Right cardiac atrium (tissue), 5 donors: ENCODE measurements around the gene PDZRN3. TPM values are rescaled to one million over a fixed set of nuclear protein-coding genes. Genes with fewer than 3 reads are reported as not detected.

ENCODE experiments used
- ATAC-seq, 2 donors: fragments of 200-7000 bp; cut with Tn5 transposase; one replicate each; pipeline versions ENCODE4 v1.8.0 to v1.9.1; 2020; ENCODE audit warnings: moderate library complexity in 2 of 2, mild to moderate bottlenecking in 1 of 2
- DNase-seq, 3 donors: peaks; one replicate each; pipeline ENCODE4 v3.0.0-alpha.2; 2020
- H3K27ac ChIP-seq: one replicate; pipeline ENCODE4 v1.5.1; 2013; ENCODE audit warnings: mild to moderate bottlenecking, low read length, control low read depth, moderate library complexity
- H3K27me3 ChIP-seq: one replicate; pipeline ENCODE4 v1.6.1; 2013; ENCODE audit not compliant: control insufficient read depth, insufficient read depth
- H3K4me1 ChIP-seq: one replicate; pipeline ENCODE4 v1.6.1; 2013; ENCODE audit warnings: low read length; ENCODE audit not compliant: control insufficient read depth, insufficient read depth
- H3K4me3 ChIP-seq: one replicate; pipeline ENCODE4 v1.5.1; 2013; ENCODE audit warnings: low read length, control low read depth
- H3K9me3 ChIP-seq: one replicate; pipeline ENCODE4 v1.6.1; 2013; ENCODE audit warnings: low read length; ENCODE audit not compliant: control insufficient read depth
- WGBS: extraction: QIAGEN DNeasy Blood & Tissue Kit; methylation state at CpG from one replicate; pipeline ENCODE4 v1.1.7; 2013; 5-methylcytosine and 5-hydroxymethylcytosine counted together
- intact Hi-C, 4 donors: fragments of 100-400 bp; cut with DNase I; formaldehyde crosslinking; loops; one replicate each; pipeline versions ENCODE4 v1.11.0 to v1.14.0; 2022 to 2023
- polyA plus RNA-seq: library from polyadenylated mRNA; stranded (reverse); fragments of 200-250 nt; gene quantifications from one replicate; pipeline ENCODE4 v1.2.3, GENCODE V29; 2013
- total RNA-seq, 4 donors: library from RNA; stranded (reverse); fragmentation: NEBNext Ultra II Directional; extraction: Animal tissue kit (Norgen Biotek cat#: 25700); gene quantifications; one replicate each; pipeline ENCODE4 v1.2.1, GENCODE V29; 2021
- donor health status: healthy with polysubstance abuse.
- donor health status: DM: no; HTN: yes; CAD: no.
- donor health status: DM: no; HTN: no; CAD: no.
- donor health status: DM: no; HTN: yes; CAD: no; lungs with severe emphysema.
- donor health status: DM: yes; HTN: yes; CAD: no.

Gene PDZRN3
- total and polyA plus RNA-seq, 5 donors: 49.8 to 96.5 (median 70.1) TPM

DNA sequence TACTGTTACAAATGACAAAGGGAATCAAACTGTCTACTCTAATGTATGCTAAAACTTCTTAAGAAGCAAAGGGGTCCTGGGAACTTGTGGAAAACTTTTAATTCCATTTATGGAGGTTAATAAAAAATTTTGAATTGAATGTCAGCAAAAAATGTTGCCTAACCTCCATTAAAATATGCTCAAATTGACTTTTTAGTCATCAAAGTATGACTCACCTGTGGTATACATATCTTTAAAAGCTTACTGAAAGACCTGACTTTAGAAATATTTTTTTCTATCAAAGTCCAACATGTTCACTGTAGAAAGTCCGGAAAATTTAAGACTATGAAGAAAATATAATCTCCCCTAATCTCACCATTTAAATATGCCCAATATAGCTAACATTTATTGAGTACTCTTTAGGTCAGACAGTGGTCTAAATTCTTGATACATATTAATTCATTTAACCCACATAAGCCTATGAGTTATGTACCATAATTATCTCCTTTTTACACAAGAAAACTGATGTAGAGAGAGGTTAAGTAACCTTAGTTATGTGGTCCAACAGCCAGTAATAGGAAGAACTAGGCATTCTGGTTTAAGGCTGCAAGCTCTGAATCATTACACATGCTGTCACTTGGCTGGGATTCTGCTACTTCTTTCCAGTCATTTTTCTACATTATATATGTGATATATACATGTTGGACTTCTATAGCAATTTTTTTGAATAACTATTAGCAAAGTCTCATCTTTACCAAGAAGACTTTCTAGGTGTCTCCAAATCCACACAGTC, 83.6 kb downstream of the PDZRN3 start:
- 93% methylated on average over 1 of the region's 1 CpG for WGBS
- intact Hi-C loops: no loop called here
- no peak overlapping the region for H3K4me3 ChIP-seq
- ATAC-seq: no peak
- no peak overlapping the region for H3K27ac ChIP-seq
- no peaks in the 10 kb centered on the region for H3K27me3 ChIP-seq
- peaks cover 3% of the 10 kb centered on the region for H3K4me1 ChIP-seq
- H3K9me3 ChIP-seq: no peaks in the 10 kb centered on the region
- DNase-seq: no peak

DNA sequence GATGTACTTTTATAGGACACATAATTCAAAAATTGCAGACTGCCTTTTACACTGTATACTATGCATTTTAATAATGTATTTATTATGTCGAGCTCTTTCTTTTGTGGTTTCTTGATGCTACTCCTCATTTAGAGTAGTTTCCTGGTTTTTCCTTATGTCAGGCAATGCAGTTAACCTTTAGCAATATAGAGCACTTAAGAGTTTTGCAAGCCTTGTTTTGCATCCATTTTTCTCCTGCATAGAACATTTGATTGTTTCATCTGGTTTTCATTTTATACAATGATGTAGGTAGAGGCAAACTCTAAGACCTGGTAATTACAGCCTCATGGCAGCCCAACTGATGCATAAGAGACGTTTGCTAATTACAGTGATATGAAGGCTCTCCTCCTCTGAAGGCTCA, 86.3 kb downstream of the PDZRN3 start:
- no peak for ATAC-seq
- intact Hi-C loops: no loop called here

DNA sequence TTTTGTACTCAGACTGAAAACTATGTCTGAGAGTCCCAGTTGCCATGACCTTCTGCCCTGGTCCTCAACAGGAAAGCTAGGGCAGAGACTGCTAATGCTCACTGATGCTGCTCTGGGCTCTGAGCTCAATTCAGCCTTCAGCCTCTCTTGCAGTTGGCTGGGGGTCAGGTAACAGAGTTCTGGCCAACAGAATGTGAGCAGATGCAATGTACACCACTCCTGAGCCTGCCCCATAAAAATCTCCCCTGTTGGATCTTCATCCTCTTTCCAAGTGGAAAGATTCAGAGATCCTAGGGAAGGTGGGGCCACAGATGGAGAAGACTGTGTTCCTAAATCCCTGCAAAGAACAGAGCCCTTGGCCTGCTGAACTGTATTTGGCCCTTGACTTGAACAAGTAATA, 87.8 kb downstream of the PDZRN3 start:
- intact Hi-C loops: no loop called here
- no peak for DNase-seq
- Histone ChIP-seq H3K4me1 (no peaks in the 10 kb centered on the region), H3K27me3 (no peaks in the 10 kb centered on the region), H3K4me3 (no peak overlapping the region), H3K9me3 (no peaks in the 10 kb centered on the region), H3K27ac (no peak overlapping the region)
- ATAC-seq: no peak

More for the DNA sequence above, 86.3 kb downstream of the PDZRN3 start:
- Histone ChIP-seq H3K4me1 (peaks cover 3% of the 10 kb centered on the region), H3K4me3 (no peak overlapping the region), H3K9me3 (no peaks in the 10 kb centered on the region), H3K27ac (no peak overlapping the region), H3K27me3 (no peaks in the 10 kb centered on the region)
- 78% methylated on average over 2 of the region's 2 CpGs for WGBS
- no peak for DNase-seq

- DNase-seq: no peak
- Histone ChIP-seq H3K4me1 (no peaks in the 10 kb centered on the region), H3K27me3 (no peaks in the 10 kb centered on the region), H3K4me3 (no peak overlapping the region), H3K9me3 (no peaks in the 10 kb centered on the region), H3K27ac (no peak overlapping the region)
- WGBS: 78% methylated on average over 4 of the region's 4 CpGs
- intact Hi-C loops: no loop called here
- ATAC-seq: no peak
Observed at GRCh38 chr3:73536336-73536895, 88.3 kb downstream of the PDZRN3 start.

DNA sequence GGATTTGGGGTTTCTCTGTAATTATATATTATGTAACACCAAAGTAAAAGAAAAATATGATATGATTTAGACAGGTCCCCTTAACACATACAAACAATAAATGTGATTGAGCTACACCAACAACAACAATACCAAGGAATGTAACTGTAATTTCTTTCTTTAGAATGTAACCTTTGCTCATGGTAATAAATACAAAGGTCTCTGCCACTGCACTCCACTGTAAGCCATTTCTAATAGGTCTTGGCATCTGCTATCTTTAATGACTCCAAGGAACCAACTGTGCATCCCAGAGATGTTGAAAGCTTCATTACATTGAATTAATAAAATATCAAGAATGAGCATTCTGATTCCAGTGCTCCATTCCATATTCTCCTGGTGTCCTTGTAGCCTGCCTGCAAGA, 88.8 kb downstream of the PDZRN3 start:
- intact Hi-C loops: no loop called here

DNA sequence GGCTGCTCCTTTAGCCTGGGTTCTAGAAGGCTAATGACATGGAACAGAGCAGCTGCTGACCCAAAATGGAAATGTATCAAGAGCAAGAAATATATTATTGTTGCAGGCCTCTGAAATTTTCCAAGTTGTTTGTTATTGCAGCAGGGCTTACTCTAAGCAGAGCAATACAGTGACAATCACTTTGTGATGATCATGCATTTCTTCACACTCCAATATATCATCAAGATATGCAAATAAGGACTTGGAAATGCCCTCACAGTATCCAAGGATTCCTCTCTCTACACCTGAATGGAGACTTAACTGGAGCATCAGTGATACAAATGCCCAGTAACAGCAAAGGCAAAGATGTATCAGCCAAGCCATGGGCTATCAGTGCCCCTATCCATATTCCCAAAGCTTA, 89.6 kb downstream of the PDZRN3 start:
- no peaks in the 10 kb centered on the region for H3K9me3 ChIP-seq
- no peaks in the 10 kb centered on the region for H3K27me3 ChIP-seq
- intact Hi-C loops: no loop called here
- no peaks in the 10 kb centered on the region for H3K4me1 ChIP-seq
- H3K4me3 ChIP-seq: no peak overlapping the region
- H3K27ac ChIP-seq: no peak overlapping the region
- ATAC-seq (no peak), DNase-seq (no peak)

More for the DNA sequence above, 88.8 kb downstream of the PDZRN3 start:
- H3K4me1 ChIP-seq: no peaks in the 10 kb centered on the region
- DNase-seq (no peak), ATAC-seq (no peak)
- no peak overlapping the region for H3K27ac ChIP-seq
- H3K4me3 ChIP-seq: no peak overlapping the region
- no peaks in the 10 kb centered on the region for H3K27me3 ChIP-seq
- no peaks in the 10 kb centered on the region for H3K9me3 ChIP-seq

DNA sequence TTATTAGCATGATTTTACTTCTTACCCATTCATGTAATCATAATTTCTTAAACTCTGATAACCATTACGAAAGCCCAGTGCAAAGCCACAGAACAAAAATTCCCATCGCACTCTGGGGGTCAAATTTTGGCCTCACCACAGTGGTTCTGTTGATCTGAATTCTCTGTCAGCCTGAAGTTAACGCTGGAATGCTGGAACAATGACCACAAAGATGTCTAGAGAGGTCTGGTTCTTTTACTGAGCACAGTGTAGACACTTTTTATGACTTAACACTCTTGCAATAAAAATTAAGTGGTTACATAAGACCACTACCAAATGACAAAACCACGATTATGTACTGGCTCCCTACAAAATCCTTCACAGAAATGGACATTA, 94.7 kb downstream of the PDZRN3 start:
- peak; percentile 35 to 60 for ATAC-seq
- intact Hi-C loops: no loop called here
- Histone ChIP-seq H3K4me1 (peaks cover 2% of the 10 kb centered on the region), H3K4me3 (no peak overlapping the region), H3K9me3 (no peaks in the 10 kb centered on the region), H3K27ac (no peak overlapping the region), H3K27me3 (no peaks in the 10 kb centered on the region)
- WGBS: 31% methylated on average over 4 of the region's 4 CpGs
- DNase-seq: no peak

GRCh38 chr3:73529308-73530021, 95.3 kb downstream of the PDZRN3 start:
- DNase-seq: peak in 1 of 3 donors; percentile 17
- H3K9me3 ChIP-seq: no peaks in the 10 kb centered on the region
- ATAC-seq: peak in 1 of 2 donors; percentile 23
- intact Hi-C loops: loop anchor here in 1 of 4 donors (10.0 kb wide), 1 partner anchor 95 kb away; the partner anchor contains the start of gene PDZRN3
- H3K4me3 ChIP-seq: no peak overlapping the region
- no peaks in the 10 kb centered on the region for H3K27me3 ChIP-seq
- 52% methylated on average over 3 of the region's 3 CpGs for WGBS
- H3K27ac ChIP-seq: no peak overlapping the region
- peaks cover 2% of the 10 kb centered on the region for H3K4me1 ChIP-seq

DNA sequence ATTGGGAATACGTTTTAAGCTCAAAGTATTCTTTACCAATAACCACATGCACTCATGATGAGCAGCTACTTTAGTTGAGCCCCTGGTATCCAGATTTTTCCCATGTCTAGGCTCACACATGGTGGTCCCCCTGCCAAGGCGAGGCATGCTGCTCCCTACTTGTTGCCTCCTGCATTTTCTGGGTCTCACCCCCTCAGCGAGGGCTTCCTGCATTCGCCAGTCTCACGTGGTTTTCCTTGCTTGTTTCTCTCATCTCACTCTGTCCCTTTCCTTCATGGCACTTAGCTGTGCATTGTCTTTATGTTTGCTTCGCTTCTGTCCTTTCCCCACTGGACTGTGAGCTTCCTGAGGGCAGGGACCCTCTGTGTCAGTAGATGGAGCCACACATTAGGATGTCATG, 99.2 kb downstream of the PDZRN3 start:
- no peak for ATAC-seq
- WGBS: 83% methylated on average over 6 of the region's 6 CpGs
- Histone ChIP-seq H3K27ac (no peak overlapping the region), H3K27me3 (no peaks in the 10 kb centered on the region), H3K9me3 (no peaks in the 10 kb centered on the region), H3K4me3 (no peak overlapping the region), H3K4me1 (peaks cover 4% of the 10 kb centered on the region)
- intact Hi-C loops: loop anchor here in 1 of 4 donors (10.0 kb wide), 1 partner anchor 99 kb away; the partner anchor contains the start of gene PDZRN3
- DNase-seq: no peak

- ATAC-seq (no peak), DNase-seq (no peak)
- no peaks in the 10 kb centered on the region for H3K27me3 ChIP-seq
- H3K4me1 ChIP-seq: peaks cover 6% of the 10 kb centered on the region
- intact Hi-C loops: loop anchor here in 1 of 4 donors (10.0 kb wide), 1 partner anchor 101 kb away; the partner anchor contains the start of gene PDZRN3
- no peaks in the 10 kb centered on the region for H3K9me3 ChIP-seq
- H3K4me3 ChIP-seq: no peak overlapping the region
- H3K27ac ChIP-seq: no peak overlapping the region
- 66% methylated on average over 2 of the region's 2 CpGs for WGBS
Observed at GRCh38 chr3:73523661-73524060, 101.1 kb downstream of the PDZRN3 start.

GRCh38 chr3:73521734-73522336, 102.9 kb downstream of the PDZRN3 start:
- Histone ChIP-seq H3K27ac (no peak overlapping the region), H3K4me1 (peaks cover 6% of the 10 kb centered on the region), H3K27me3 (no peaks in the 10 kb centered on the region), H3K4me3 (no peak overlapping the region), H3K9me3 (no peaks in the 10 kb centered on the region)
- intact Hi-C loops: loop anchor here in 1 of 4 donors (10.0 kb wide), 1 partner anchor 103 kb away; the partner anchor contains the start of gene PDZRN3
- DNase-seq (no peak), ATAC-seq (no peak)
- 69% methylated on average over 7 of the region's 7 CpGs for WGBS
